ENCODE measurements around the gene TRMT5. TPM values are rescaled to one million over a fixed set of nuclear protein-coding genes. Genes with fewer than 3 reads are reported as not detected.

Gene TRMT5
- total RNA-seq, 1 donor from 2014 or later = 10.6 TPM

DNA sequence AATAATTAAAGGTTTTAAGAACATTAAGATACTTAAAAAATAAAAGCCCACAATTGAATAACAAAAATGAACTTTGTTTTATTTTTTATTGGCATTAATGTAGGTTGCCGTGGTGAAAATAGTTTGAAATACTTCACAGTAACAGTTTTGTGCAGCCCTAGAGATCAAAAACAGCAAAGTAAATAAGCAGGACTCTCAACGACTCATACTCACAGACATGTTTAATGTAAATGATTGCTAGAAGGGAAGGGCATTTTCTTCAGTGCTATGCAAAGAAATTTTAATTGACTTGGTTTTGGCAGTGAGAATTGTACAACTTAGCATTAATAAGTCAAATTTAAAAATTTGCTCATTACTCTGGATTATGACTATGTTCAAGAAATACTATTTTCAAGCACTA lies 16.0 kb downstream of the TRMT5 start:
- no peaks in the 10 kb centered on the region for H3K4me1 ChIP-seq
- no peaks in the 10 kb centered on the region for H3K27me3 ChIP-seq (ENCODE audit: low read depth)
- TF ChIP-seq, protein P1, sequence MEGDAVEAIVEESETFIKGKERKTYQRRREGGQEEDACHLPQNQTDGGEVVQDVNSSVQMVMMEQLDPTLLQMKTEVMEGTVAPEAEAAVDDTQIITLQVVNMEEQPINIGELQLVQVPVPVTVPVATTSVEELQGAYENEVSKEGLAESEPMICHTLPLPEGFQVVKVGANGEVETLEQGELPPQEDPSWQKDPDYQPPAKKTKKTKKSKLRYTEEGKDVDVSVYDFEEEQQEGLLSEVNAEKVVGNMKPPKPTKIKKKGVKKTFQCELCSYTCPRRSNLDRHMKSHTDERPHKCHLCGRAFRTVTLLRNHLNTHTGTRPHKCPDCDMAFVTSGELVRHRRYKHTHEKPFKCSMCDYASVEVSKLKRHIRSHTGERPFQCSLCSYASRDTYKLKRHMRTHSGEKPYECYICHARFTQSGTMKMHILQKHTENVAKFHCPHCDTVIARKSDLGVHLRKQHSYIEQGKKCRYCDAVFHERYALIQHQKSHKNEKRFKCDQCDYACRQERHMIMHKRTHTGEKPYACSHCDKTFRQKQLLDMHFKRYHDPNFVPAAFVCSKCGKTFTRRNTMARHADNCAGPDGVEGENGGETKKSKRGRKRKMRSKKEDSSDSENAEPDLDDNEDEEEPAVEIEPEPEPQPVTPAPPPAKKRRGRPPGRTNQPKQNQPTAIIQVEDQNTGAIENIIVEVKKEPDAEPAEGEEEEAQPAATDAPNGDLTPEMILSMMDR (IDR thresholded peaks at IDR 0.05) = no peak
- H3K4me3 ChIP-seq = no peak overlapping the region
- H3K9me3 ChIP-seq = no peaks in the 10 kb centered on the region
- intact Hi-C loops (cut with DNase I) = no loop called here
- no peak for DNase-seq
- H3K36me3 ChIP-seq = no peaks in the 10 kb centered on the region
- no peak for ATAC-seq
- no peak overlapping the region for H3K27ac ChIP-seq

DNA sequence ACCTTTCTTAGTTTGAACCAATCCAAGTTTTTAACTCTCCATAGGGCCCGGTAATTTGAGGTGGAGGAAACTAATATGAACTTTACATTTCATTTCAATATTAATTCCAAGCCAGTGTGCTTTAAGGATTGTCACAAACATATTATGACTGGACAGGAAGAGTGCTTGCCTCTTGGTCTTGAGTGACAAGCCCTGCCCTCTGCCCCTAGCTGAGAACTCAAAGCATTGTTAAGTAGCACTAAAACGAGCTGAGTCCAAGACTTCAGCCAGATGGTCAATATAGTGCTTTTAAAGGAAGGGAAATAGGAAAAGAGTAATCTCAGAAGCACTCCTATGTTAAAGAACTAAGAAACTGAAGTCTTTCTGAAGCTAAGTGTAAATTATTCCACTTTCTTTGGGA lies 17.1 kb downstream of the TRMT5 start:
- Histone ChIP-seq H3K36me3 (no peaks in the 10 kb centered on the region), H3K27ac (no peak overlapping the region), H3K4me1 (no peaks in the 10 kb centered on the region), H3K27me3 (ENCODE audit: low read depth) (no peaks in the 10 kb centered on the region), H3K4me3 (no peak overlapping the region), H3K9me3 (peaks cover 5% of the 10 kb centered on the region)
- ATAC-seq (no peak), DNase-seq (no peak)
- intact Hi-C loops (cut with DNase I) = no loop called here
- TF ChIP-seq, protein P1 (IDR thresholded peaks at IDR 0.05) = no peak

DNA sequence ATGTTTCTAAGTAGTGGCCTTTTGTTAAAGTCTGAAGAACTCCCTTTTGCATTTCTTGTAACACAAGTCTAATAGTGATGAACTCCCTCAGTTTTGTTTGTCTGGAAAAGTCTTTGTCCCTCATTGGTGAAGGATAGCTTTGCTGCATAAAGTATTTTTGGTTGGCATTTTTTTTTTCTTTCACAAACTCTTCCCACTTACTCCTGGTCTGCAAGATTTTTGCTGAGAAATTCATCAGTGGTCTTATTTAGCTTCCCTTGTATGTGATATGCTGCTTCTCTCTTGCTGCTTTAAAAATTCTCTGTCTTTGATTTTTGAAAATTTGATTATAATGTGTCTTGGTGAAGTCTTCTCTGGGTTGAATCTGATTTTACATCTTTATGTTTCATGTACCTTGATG lies 22.7 kb downstream of the TRMT5 start:
- ATAC-seq (no peak), DNase-seq (no peak)
- Histone ChIP-seq H3K9me3 (peaks cover 45% of the 10 kb centered on the region), H3K36me3 (no peaks in the 10 kb centered on the region), H3K27me3 (ENCODE audit: low read depth) (no peaks in the 10 kb centered on the region), H3K4me1 (no peaks in the 10 kb centered on the region), H3K4me3 (no peak overlapping the region), H3K27ac (no peak overlapping the region)
- intact Hi-C loops (cut with DNase I) = no loop called here
- TF ChIP-seq, protein P1 (IDR thresholded peaks at IDR 0.05) = no peak

DNA sequence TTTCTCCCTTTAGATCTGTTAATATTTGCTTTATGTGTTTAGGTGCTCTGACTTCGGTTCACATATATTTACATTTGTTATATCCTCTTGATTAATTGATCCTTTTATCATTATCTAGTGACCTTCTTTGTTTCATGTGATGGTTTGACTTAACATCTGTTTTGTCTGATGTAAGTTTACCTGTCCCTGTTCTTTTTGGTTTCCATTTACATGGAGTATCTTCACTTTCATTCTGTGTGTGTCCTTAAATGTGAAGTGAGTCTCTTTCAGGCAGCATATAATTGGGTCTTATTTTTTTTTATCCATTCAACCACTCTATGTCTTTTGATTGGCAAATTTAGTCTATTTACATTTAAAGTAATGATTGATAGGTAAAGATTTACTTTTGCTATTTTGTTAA lies 24.2 kb downstream of the TRMT5 start:
- Histone ChIP-seq H3K9me3 (peaks cover 45% of the 10 kb centered on the region), H3K27ac (no peak overlapping the region), H3K27me3 (ENCODE audit: low read depth) (no peaks in the 10 kb centered on the region), H3K36me3 (no peaks in the 10 kb centered on the region), H3K4me1 (no peaks in the 10 kb centered on the region), H3K4me3 (no peak overlapping the region)
- intact Hi-C loops (cut with DNase I) = no loop called here
- TF ChIP-seq, protein P1 (IDR thresholded peaks at IDR 0.05) = no peak
- ATAC-seq (no peak), DNase-seq (no peak)

DNA sequence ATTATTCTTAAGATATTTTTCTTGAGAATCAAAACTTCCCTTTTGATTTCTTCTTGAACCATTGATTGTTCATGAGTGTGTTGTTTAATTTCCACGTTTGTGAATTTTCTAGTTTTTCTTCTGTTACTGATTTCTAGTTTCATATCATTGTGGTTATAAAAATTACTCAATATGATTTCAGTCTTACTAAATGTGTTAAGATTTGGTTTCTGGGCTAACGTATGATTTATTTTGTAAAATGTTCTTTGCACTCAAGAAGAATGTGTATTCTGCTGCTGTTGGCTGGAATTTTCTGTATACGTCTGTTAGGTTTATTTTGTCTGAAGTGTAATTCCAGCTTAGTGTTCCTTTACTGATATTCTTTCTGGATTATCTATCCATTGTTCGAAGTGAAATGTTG lies 24.7 kb downstream of the TRMT5 start:
- no peak overlapping the region for H3K4me3 ChIP-seq
- H3K27me3 ChIP-seq (ENCODE audit: low read depth) = no peaks in the 10 kb centered on the region
- ATAC-seq = no peak
- TF ChIP-seq, protein P1 (IDR thresholded peaks at IDR 0.05) = no peak
- DNase-seq = no peak
- no peaks in the 10 kb centered on the region for H3K36me3 ChIP-seq
- no peak overlapping the region for H3K27ac ChIP-seq
- no peaks in the 10 kb centered on the region for H3K4me1 ChIP-seq
- intact Hi-C loops (cut with DNase I) = no loop called here
- peaks cover 45% of the 10 kb centered on the region for H3K9me3 ChIP-seq
